Duodenal mucosa (tissue), 2 donors: ENCODE data around the gene TBCE.
A peak's percentile ranks its signal among the peaks of the same experiment; 100 is the strongest.

Experiments used
- H3K27ac ChIP-seq: one replicate; pipeline ENCODE4 v1.7.0; 2013; ENCODE audit warnings: low read depth, low read length
- H3K27me3 ChIP-seq, 2 donors: one replicate each; pipeline ENCODE4 v1.7.0; 2013; ENCODE audit warnings: low read length in 2 of 2, control low read depth in 1 of 2; ENCODE audit not compliant: insufficient read depth in 2 of 2, control insufficient read depth in 1 of 2
- H3K36me3 ChIP-seq, 2 donors: one replicate each; pipeline ENCODE4 v1.7.0; 2013; ENCODE audit warnings: low read length in 2 of 2, control low read depth in 1 of 2; ENCODE audit not compliant: insufficient read depth in 2 of 2, control insufficient read depth in 1 of 2
- H3K4me1 ChIP-seq, 2 donors: one replicate each; pipeline ENCODE4 v1.7.0; 2013; ENCODE audit warnings: low read length in 2 of 2, control low read depth in 1 of 2; ENCODE audit not compliant: insufficient read depth in 2 of 2, control insufficient read depth in 1 of 2
- H3K4me3 ChIP-seq, 2 donors: one replicate each; pipeline ENCODE4 v1.7.0; 2013; ENCODE audit warnings: low read length in 2 of 2, low read depth in 1 of 2
- H3K9ac ChIP-seq, 2 donors: one replicate each; pipeline ENCODE4 v1.7.0; 2013; ENCODE audit warnings: low read length in 2 of 2, low read depth in 1 of 2
- H3K9me3 ChIP-seq, 2 donors: one replicate each; pipeline ENCODE4 v1.7.0; 2013; ENCODE audit warnings: low read length in 2 of 2, control low read depth in 1 of 2; ENCODE audit not compliant: control insufficient read depth in 1 of 2

The TBCE gene

DNA sequence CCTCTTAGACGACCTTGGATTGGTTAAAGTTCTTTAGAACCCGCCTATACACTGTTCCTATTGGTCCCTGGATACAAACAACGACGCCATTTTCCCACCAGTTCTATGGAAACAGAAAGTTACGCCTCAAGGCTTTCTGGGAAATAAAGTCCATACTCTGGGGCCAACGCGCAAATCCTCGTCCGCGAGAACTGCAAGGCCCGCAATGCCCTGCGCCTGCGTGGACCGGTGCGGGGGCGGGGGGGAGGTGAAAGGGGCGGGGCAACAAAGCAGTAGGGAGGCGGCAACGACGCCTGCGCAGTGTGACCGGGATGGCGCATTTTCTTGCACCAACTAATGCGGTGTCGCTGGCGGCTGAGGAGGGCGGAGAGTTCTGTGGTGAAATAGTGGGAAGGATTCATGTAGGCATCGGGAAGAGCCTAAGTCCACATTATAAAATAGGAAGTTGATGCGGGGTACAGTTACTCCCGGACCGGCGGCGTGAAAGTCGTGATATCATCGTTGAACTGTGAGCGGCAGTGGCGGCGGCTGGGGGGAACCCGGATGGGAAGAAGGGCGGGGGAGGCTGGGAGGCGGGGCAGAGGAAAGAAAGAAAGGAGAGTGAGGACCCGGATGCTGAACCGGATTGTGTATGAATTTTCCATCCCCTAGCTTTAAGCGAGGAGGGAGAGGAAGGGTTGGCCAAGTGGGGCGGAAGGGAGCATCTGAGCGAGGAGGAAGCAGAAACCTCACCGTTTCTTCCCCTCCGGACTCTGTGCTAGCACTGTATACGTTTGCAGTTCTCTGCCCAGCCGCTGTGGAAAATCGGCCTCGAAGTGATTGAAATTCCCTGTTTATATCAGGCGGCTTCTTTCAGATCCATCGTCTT lies 38.7 kb upstream of the TBCE start, which contains the start of gene GGPS1:
Gene GGPS1, plus strand, starts transcription at position 300 of the 868 bp plus-strand sequence. CDS start 6,695 bp downstream, outside the sequence.
- H3K27ac ChIP-seq = peak within 1 kb of the TSS; percentile 95
- peak within 1 kb of the TSS; percentile 89 to 92 for H3K9ac ChIP-seq
- H3K9me3 ChIP-seq = no peaks in the 10 kb centered on the region
- H3K4me1 ChIP-seq = peaks cover 27 to 43% of the 10 kb centered on the region in 2 donors
- peak within 1 kb of the TSS; percentile 91 to 93 for H3K4me3 ChIP-seq
- no peaks in the 10 kb centered on the region for H3K27me3 ChIP-seq
- no peaks in the 10 kb centered on the region for H3K36me3 ChIP-seq

DNA sequence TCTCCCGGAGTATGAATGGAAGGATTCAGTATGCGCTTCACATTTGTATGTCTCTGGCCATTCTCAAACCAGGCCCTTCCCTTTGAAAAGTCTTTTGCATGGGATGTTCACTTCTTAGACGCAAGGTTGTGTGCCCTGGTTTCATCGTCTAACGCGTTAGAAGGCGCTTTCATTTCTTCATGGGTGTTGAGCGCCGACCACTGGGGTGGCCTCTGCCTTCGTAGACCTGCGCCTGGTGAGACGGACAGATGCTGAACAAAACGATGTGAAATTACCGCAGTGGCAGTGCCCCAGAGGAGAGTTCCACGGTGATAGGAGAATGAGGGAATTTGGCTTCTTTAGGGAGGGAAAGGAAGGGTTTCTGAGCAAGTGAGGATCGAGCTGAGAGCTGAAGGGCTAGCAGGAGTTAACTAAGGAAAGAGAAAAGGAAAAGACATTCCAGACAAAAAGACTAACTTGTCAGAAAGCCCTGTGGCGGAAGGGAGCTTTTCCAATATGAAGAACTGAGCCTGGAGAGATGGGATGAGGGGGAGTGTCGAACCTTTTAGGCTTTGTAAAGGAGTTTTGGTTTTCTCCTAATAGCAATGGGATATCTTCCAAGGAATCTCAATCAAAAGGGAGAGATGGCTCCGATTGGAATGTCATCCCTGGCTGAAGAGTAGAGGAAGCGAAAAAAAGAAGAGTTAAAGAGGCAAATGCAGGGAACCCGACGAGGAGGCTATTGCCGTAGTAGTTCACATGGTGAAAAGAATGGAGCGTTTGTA lies 37.9 kb upstream of the TBCE start:
- Histone ChIP-seq H3K4me1 (peaks cover 27 to 39% of the 10 kb centered on the region in 2 donors), H3K9ac (peak overlapping the region; percentile 80 to 85), H3K36me3 (no peaks in the 10 kb centered on the region), H3K9me3 (no peaks in the 10 kb centered on the region), H3K27ac (peak overlapping the region; percentile 86), H3K4me3 (peak overlapping the region; percentile 83 to 86), H3K27me3 (no peaks in the 10 kb centered on the region)

- Histone ChIP-seq H3K9me3 (no peaks in the 10 kb centered on the region), H3K27ac (no peak overlapping the region), H3K9ac (peak overlapping the region in 1 of 2 donors; percentile 36), H3K4me3 (peak overlapping the region; percentile 21 to 83), H3K27me3 (no peaks in the 10 kb centered on the region), H3K36me3 (peaks cover 0 to 6% of the 10 kb centered on the region in 2 donors), H3K4me1 (peaks cover 21 to 24% of the 10 kb centered on the region in 2 donors)
These were observed 36.3 kb upstream of the TBCE start for GRCh38 chr1:235330918-235331285.

GRCh38 chr1:235331401-235331800 lies 35.8 kb upstream of the TBCE start:
- no peaks in the 10 kb centered on the region for H3K9me3 ChIP-seq
- no peak overlapping the region for H3K27ac ChIP-seq
- H3K27me3 ChIP-seq = no peaks in the 10 kb centered on the region
- H3K36me3 ChIP-seq = peaks cover 0 to 9% of the 10 kb centered on the region in 2 donors
- H3K4me3 ChIP-seq = no peak overlapping the region
- H3K4me1 ChIP-seq = peaks cover 16 to 22% of the 10 kb centered on the region in 2 donors
- H3K9ac ChIP-seq = peak overlapping the region; percentile 7 to 36

- H3K4me3 ChIP-seq = peak overlapping the region in 1 of 2 donors; percentile 16
- no peak overlapping the region for H3K9ac ChIP-seq
- peaks cover 0 to 13% of the 10 kb centered on the region in 2 donors for H3K36me3 ChIP-seq
- no peak overlapping the region for H3K27ac ChIP-seq
- no peaks in the 10 kb centered on the region for H3K9me3 ChIP-seq
- H3K4me1 ChIP-seq = peaks cover 5 to 10% of the 10 kb centered on the region in 2 donors
- H3K27me3 ChIP-seq = no peaks in the 10 kb centered on the region
These were observed 30.3 kb upstream of the TBCE start for GRCh38 chr1:235336903-235337302.

GRCh38 chr1:235339746-235340145 lies 27.5 kb upstream of the TBCE start:
- H3K4me3 ChIP-seq = no peak overlapping the region
- peaks cover 5% of the 10 kb centered on the region in 2 donors for H3K4me1 ChIP-seq
- no peaks in the 10 kb centered on the region for H3K9me3 ChIP-seq
- H3K27me3 ChIP-seq = no peaks in the 10 kb centered on the region
- H3K36me3 ChIP-seq = peaks cover 9 to 24% of the 10 kb centered on the region in 2 donors
- no peak overlapping the region for H3K27ac ChIP-seq
- H3K9ac ChIP-seq = no peak overlapping the region

GRCh38 chr1:235341334-235341733 lies 25.9 kb upstream of the TBCE start:
- Histone ChIP-seq H3K36me3 (peaks cover 9 to 23% of the 10 kb centered on the region in 2 donors), H3K27ac (no peak overlapping the region)

GRCh38 chr1:235342039-235342438 lies 25.2 kb upstream of the TBCE start:
- no peak overlapping the region for H3K9ac ChIP-seq
- peaks cover 9 to 23% of the 10 kb centered on the region in 2 donors for H3K36me3 ChIP-seq
- H3K27me3 ChIP-seq = no peaks in the 10 kb centered on the region
- no peak overlapping the region for H3K27ac ChIP-seq
- no peaks in the 10 kb centered on the region for H3K4me1 ChIP-seq
- H3K9me3 ChIP-seq = no peaks in the 10 kb centered on the region
- no peak overlapping the region for H3K4me3 ChIP-seq

More at GRCh38 chr1:235341334-235341733, 25.9 kb upstream of the TBCE start:
- no peak overlapping the region for H3K9ac ChIP-seq
- H3K9me3 ChIP-seq = no peaks in the 10 kb centered on the region
- H3K4me1 ChIP-seq = peaks cover 5% of the 10 kb centered on the region in 2 donors
- no peak overlapping the region for H3K4me3 ChIP-seq
- H3K27me3 ChIP-seq = no peaks in the 10 kb centered on the region

DNA sequence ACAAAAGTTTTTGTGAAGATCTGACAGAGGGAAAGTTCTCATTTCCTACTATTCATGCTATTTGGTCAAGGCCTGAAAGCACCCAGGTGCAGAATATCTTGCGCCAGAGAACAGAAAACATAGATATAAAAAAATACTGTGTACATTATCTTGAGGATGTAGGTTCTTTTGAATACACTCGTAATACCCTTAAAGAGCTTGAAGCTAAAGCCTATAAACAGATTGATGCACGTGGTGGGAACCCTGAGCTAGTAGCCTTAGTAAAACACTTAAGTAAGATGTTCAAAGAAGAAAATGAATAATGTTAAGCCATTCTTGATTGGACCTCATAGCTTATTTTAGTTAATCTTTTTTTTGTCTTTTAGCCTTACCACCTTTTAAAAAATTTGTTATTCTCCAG lies 24.8 kb upstream of the TBCE start:
- Histone ChIP-seq H3K9me3 (no peaks in the 10 kb centered on the region), H3K4me3 (no peak overlapping the region), H3K27me3 (no peaks in the 10 kb centered on the region), H3K27ac (no peak overlapping the region), H3K9ac (no peak overlapping the region), H3K4me1 (no peaks in the 10 kb centered on the region), H3K36me3 (peaks cover 9 to 23% of the 10 kb centered on the region in 2 donors)

DNA sequence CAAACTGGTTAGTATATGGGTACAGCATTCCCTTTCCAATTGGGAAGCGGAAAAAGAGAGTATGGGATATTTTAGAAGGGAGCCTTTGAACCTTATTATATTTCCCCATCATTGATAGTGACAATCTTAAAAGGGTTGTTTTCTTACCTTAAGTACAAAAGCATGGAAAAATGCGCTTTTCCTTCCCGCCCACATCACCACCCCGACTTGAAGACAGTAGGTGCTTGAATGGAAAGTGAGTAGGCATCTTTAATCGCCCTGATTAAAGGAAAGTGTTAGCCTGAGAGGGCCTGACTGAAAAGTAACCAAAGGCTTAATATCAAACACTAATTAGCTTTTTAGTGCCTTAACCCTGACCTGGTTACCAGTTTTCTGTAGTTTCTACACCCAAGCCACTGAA lies 23.5 kb upstream of the TBCE start:
- peaks cover 9 to 23% of the 10 kb centered on the region in 2 donors for H3K36me3 ChIP-seq
- H3K27ac ChIP-seq = no peak overlapping the region
- H3K9ac ChIP-seq = no peak overlapping the region
- H3K4me3 ChIP-seq = no peak overlapping the region
- no peaks in the 10 kb centered on the region for H3K4me1 ChIP-seq
- H3K9me3 ChIP-seq = no peaks in the 10 kb centered on the region
- no peaks in the 10 kb centered on the region for H3K27me3 ChIP-seq
